Mesothelial cell of epicardium (in vitro differentiated cells): Measurements from ENCODE around the gene RBBP4. TPM values are rescaled to one million over a fixed set of nuclear protein-coding genes. Genes with fewer than 3 reads are reported as not detected.

Experiments used
- DNase-seq, 2 experiments: peaks; one replicate each; pipeline ENCODE4 v3.0.0; 2021; ENCODE audit warnings: low spot score in 2 of 2; ENCODE audit not compliant: unreplicated experiment in 2 of 2
- H3K27ac Mint-ChIP-seq: 2 replicates; pipeline ENCODE4 v1.8.0; 2021; ENCODE audit warnings: mixed read lengths
- H3K27me3 Mint-ChIP-seq: 2 replicates; pipeline ENCODE4 v1.8.0; 2021; ENCODE audit warnings: low read depth, mixed read lengths
- H3K36me3 Mint-ChIP-seq: 2 replicates; pipeline ENCODE4 v1.8.0; 2021; ENCODE audit warnings: mixed read lengths
- H3K4me1 Mint-ChIP-seq: 2 replicates; pipeline ENCODE4 v1.8.0; 2021; ENCODE audit warnings: mixed read lengths
- H3K4me3 Mint-ChIP-seq: 2 replicates; pipeline ENCODE4 v1.8.0; 2021; ENCODE audit warnings: mild to moderate bottlenecking, moderate library complexity, mixed read lengths
- H3K9me3 Mint-ChIP-seq: 2 replicates; pipeline ENCODE4 v1.8.0; 2021; ENCODE audit warnings: mixed read lengths
- CTCF ChIP-seq: fragments of 200-600 bp; sonication (generic); IDR thresholded peaks from one replicate; pipeline ENCODE4 v1.5.0; 2021; ENCODE audit warnings: antibody characterized with exemption; ENCODE audit not compliant: unreplicated experiment
- total RNA-seq: library from RNA; stranded (reverse); gene quantifications from 3 replicates; pipeline ENCODE4 v1.2.1, GENCODE V29; 2021

The RBBP4 gene
- total RNA-seq, 1 donor from 2014 or later = 388 TPM

- TF ChIP-seq CTCF = no peak
- H3K36me3 Mint-ChIP-seq = no peaks in the 10 kb centered on the region
- DNase-seq = no peak
- H3K9me3 Mint-ChIP-seq = no peaks in the 10 kb centered on the region
- no peaks in the 10 kb centered on the region for H3K27me3 Mint-ChIP-seq
- peaks cover 21% of the 10 kb centered on the region for H3K4me1 Mint-ChIP-seq
- H3K4me3 Mint-ChIP-seq = no peak overlapping the region
- no peak overlapping the region for H3K27ac Mint-ChIP-seq
These were observed 66.5 kb downstream of the RBBP4 start for GRCh38 chr1:32717503-32717902.

GRCh38 chr1:32718036-32718435, 67.0 kb downstream of the RBBP4 start:
- peaks cover 21% of the 10 kb centered on the region for H3K4me1 Mint-ChIP-seq
- no peak for DNase-seq
- H3K27ac Mint-ChIP-seq = no peak overlapping the region
- no peak overlapping the region for H3K4me3 Mint-ChIP-seq
- H3K36me3 Mint-ChIP-seq = no peaks in the 10 kb centered on the region
- H3K9me3 Mint-ChIP-seq = no peaks in the 10 kb centered on the region
- H3K27me3 Mint-ChIP-seq = no peaks in the 10 kb centered on the region
- TF ChIP-seq CTCF = no peak

- no peak for DNase-seq
- no peak for TF ChIP-seq CTCF
- Mint-ChIP-seq H3K36me3 (no peaks in the 10 kb centered on the region), H3K4me3 (no peak overlapping the region), H3K9me3 (no peaks in the 10 kb centered on the region), H3K27ac (no peak overlapping the region), H3K27me3 (no peaks in the 10 kb centered on the region), H3K4me1 (peaks cover 21% of the 10 kb centered on the region)
These were observed 67.5 kb downstream of the RBBP4 start for GRCh38 chr1:32718527-32718926.

- DNase-seq = no peak
- Mint-ChIP-seq H3K36me3 (no peaks in the 10 kb centered on the region), H3K27ac (no peak overlapping the region), H3K4me3 (no peak overlapping the region), H3K9me3 (no peaks in the 10 kb centered on the region), H3K4me1 (peaks cover 21% of the 10 kb centered on the region), H3K27me3 (no peaks in the 10 kb centered on the region)
- no peak for TF ChIP-seq CTCF
These were observed 68.8 kb downstream of the RBBP4 start for GRCh38 chr1:32719681-32720275.

GRCh38 chr1:32724678-32725614, 73.9 kb downstream of the RBBP4 start:
- Mint-ChIP-seq H3K4me1 (peaks cover 21% of the 10 kb centered on the region), H3K27ac (peak overlapping the region; percentile 57), H3K9me3 (no peaks in the 10 kb centered on the region), H3K4me3 (no peak overlapping the region), H3K36me3 (no peaks in the 10 kb centered on the region), H3K27me3 (no peaks in the 10 kb centered on the region)
- no peak for DNase-seq
- TF ChIP-seq CTCF = no peak
